Esophagus muscularis mucosa (tissue), 4 donors: ENCODE results near the gene ZNF831. TPM values are rescaled to one million over a fixed set of nuclear protein-coding genes. Genes with fewer than 3 reads are reported as not detected.

ENCODE experiments used
- DNase-seq: peaks from one replicate; pipeline ENCODE4 v3.0.0-alpha.2; 2017; ENCODE audit errors: extremely low spot score
- H3K27ac ChIP-seq, 4 donors: fragments of 200-600 bp; sonication (generic); replicated peaks in 1 of 4; 1 replicate in 3 of 4; 2 replicates in 1 of 4; pipeline ENCODE4 v1.5.1; 2016 to 2019; ENCODE audit warnings: mild to moderate bottlenecking in 1 of 4
- H3K27me3 ChIP-seq, 4 donors: fragments of 200-600 bp; sonication (generic); one replicate each; pipeline versions ENCODE4 v1.5.1 to v1.6.0; 2016 to 2019
- H3K36me3 ChIP-seq, 4 donors: fragments of 200-600 bp; sonication (generic); one replicate each; pipeline ENCODE4 v1.5.1; 2016 to 2019
- H3K4me1 ChIP-seq, 4 donors: fragments of 200-600 bp; sonication (generic); one replicate each; pipeline ENCODE4 v1.5.1; 2016 to 2019
- H3K4me3 ChIP-seq, 4 donors: fragments of 200-600 bp; sonication (generic); 1 replicate in 2 of 4; 2 replicates in 2 of 4; pipeline ENCODE4 v1.5.1; 2016 to 2019; ENCODE audit warnings: mild to moderate bottlenecking in 4 of 4, moderate library complexity in 1 of 4
- H3K9me3 ChIP-seq, 4 donors: fragments of 200-600 bp; sonication (generic); 1 replicate in 3 of 4; 2 replicates in 1 of 4; pipeline ENCODE4 v1.5.1; 2016 to 2019
- CTCF ChIP-seq, 3 experiments: fragments of 200-600 bp in 2 of 3; fragments of 450-650 bp in 1 of 3; sonication (generic) in 2 of 3; IDR thresholded peaks; one replicate each; pipeline ENCODE4 v1.5.1; 2017 to 2019; ENCODE audit warnings: antibody characterized with exemption in 3 of 3, mild to moderate bottlenecking in 2 of 3, moderate library complexity in 1 of 3
- EP300 ChIP-seq: sonication (generic); formaldehyde crosslinking; IDR thresholded peaks from one replicate; pipeline ENCODE4 v1.6.1; 2017; ENCODE audit warnings: antibody characterized with exemption
- POLR2A ChIP-seq: fragments of 450-650 bp; IDR thresholded peaks from one replicate; pipeline ENCODE4 v1.6.1; 2017; ENCODE audit warnings: antibody characterized with exemption, moderate library complexity, mild to moderate bottlenecking, low read depth
- POLR2AphosphoS5 ChIP-seq, 2 donors: sonication (generic); formaldehyde crosslinking; IDR thresholded peaks; one replicate each; pipeline ENCODE4 v1.6.1; 2017; ENCODE audit warnings: antibody characterized with exemption in 2 of 2
- WGBS: methylation state at CpG from one replicate; pipeline ENCODE4 v1.1.5; 2018; 5-methylcytosine and 5-hydroxymethylcytosine counted together
- intact Hi-C: fragments of 100-400 bp; cut with DNase I; formaldehyde crosslinking; loops from one replicate; pipeline ENCODE4 v1.15.1; 2023
- total RNA-seq, 4 donors: library from RNA; depleted of rRNA; stranded (reverse); fragments of >200 nt; gene quantifications; one replicate each; pipeline versions ENCODE4 v1.1.0 to v1.2.1, GENCODE V29; 2016

The ZNF831 gene
- total RNA-seq, 4 donors from 2014 or later = 0.34 to 1.3 (median 0.56) TPM

GRCh38 chr20:59179988-59180387, 16.4 kb downstream of the ZNF831 start:
- TF ChIP-seq POLR2AphosphoS5 (IDR thresholded peaks at IDR 0.05) (no peak), POLR2A (no peak), EP300 (no peak), CTCF (IDR thresholded peaks at IDR 0.05) (no peak)
- peak; percentile 17 for DNase-seq
- 83% methylated on average over 5 of the region's 5 CpGs for WGBS
- no peak overlapping the region for H3K4me3 ChIP-seq
- no peaks in the 10 kb centered on the region for H3K36me3 ChIP-seq
- no peak overlapping the region for H3K27ac ChIP-seq
- peaks cover 0 to 8% (median 0%) of the 10 kb centered on the region in 4 donors for H3K9me3 ChIP-seq
- intact Hi-C loops = no loop called here
- peaks cover 0 to 23% (median 0%) of the 10 kb centered on the region in 4 donors for H3K27me3 ChIP-seq
- H3K4me1 ChIP-seq = peaks cover 0 to 3% (median 0%) of the 10 kb centered on the region in 4 donors

- 91% methylated on average over 2 of the region's 2 CpGs for WGBS
- Histone ChIP-seq H3K36me3 (no peaks in the 10 kb centered on the region), H3K27ac (no peak overlapping the region), H3K4me1 (no peaks in the 10 kb centered on the region), H3K9me3 (peaks cover 0 to 8% (median 0%) of the 10 kb centered on the region in 4 donors), H3K4me3 (no peak overlapping the region), H3K27me3 (peaks cover 0 to 32% (median 0%) of the 10 kb centered on the region in 4 donors)
- TF ChIP-seq POLR2A (no peak), POLR2AphosphoS5 (IDR thresholded peaks at IDR 0.05) (no peak), EP300 (no peak), CTCF (IDR thresholded peaks at IDR 0.05) (no peak)
- DNase-seq = peak; percentile 80
- intact Hi-C loops = no loop called here
These were observed 18.3 kb downstream of the ZNF831 start for GRCh38 chr20:59181936-59182335.

- no peak overlapping the region for H3K27ac ChIP-seq
- TF ChIP-seq POLR2AphosphoS5 (IDR thresholded peaks at IDR 0.05) (no peak), CTCF (IDR thresholded peaks at IDR 0.05) (no peak), EP300 (no peak), POLR2A (no peak)
- H3K4me3 ChIP-seq = no peak overlapping the region
- DNase-seq = peak; percentile 62
- peaks cover 0 to 32% (median 0%) of the 10 kb centered on the region in 4 donors for H3K27me3 ChIP-seq
- WGBS = 75% methylated on average over 5 of the region's 7 CpGs
- peaks cover 0 to 8% (median 0%) of the 10 kb centered on the region in 4 donors for H3K9me3 ChIP-seq
- no peaks in the 10 kb centered on the region for H3K36me3 ChIP-seq
- intact Hi-C loops = no loop called here
- no peaks in the 10 kb centered on the region for H3K4me1 ChIP-seq
These were observed 18.9 kb downstream of the ZNF831 start for GRCh38 chr20:59182401-59183044.

GRCh38 chr20:59183751-59184150, 20.1 kb downstream of the ZNF831 start:
- Histone ChIP-seq H3K27me3 (peaks cover 0 to 32% (median 0%) of the 10 kb centered on the region in 4 donors), H3K27ac (no peak overlapping the region), H3K4me1 (no peaks in the 10 kb centered on the region), H3K36me3 (no peaks in the 10 kb centered on the region), H3K9me3 (peaks cover 0 to 8% (median 0%) of the 10 kb centered on the region in 4 donors), H3K4me3 (no peak overlapping the region)
- no peak for DNase-seq
- TF ChIP-seq CTCF (IDR thresholded peaks at IDR 0.05) = no peak
- no peak for TF ChIP-seq POLR2A
- TF ChIP-seq POLR2AphosphoS5 (IDR thresholded peaks at IDR 0.05) = no peak
- TF ChIP-seq EP300 = no peak
- intact Hi-C loops = no loop called here
